Measurements from ENCODE around the gene CNTN3. TPM values are rescaled to one million over a fixed set of nuclear protein-coding genes. Genes with fewer than 3 reads are reported as not detected.

The CNTN3 gene
- total RNA-seq, 4 donors from 2014 or later = 0.38 TPM; not detected in 3

GRCh38 chr3:74639681-74640080 is 25.2 kb upstream of the CNTN3 start:
- Histone ChIP-seq H3K27me3 (no peaks in the 10 kb centered on the region), H3K4me3 (no peak overlapping the region), H3K4me1 (no peaks in the 10 kb centered on the region), H3K27ac (no peak overlapping the region), H3K9me3 (no peaks in the 10 kb centered on the region), H3K36me3 (no peaks in the 10 kb centered on the region)
- TF ChIP-seq POLR2A (IDR thresholded peaks at IDR 0.05) = no peak
- TF ChIP-seq, protein P1, sequence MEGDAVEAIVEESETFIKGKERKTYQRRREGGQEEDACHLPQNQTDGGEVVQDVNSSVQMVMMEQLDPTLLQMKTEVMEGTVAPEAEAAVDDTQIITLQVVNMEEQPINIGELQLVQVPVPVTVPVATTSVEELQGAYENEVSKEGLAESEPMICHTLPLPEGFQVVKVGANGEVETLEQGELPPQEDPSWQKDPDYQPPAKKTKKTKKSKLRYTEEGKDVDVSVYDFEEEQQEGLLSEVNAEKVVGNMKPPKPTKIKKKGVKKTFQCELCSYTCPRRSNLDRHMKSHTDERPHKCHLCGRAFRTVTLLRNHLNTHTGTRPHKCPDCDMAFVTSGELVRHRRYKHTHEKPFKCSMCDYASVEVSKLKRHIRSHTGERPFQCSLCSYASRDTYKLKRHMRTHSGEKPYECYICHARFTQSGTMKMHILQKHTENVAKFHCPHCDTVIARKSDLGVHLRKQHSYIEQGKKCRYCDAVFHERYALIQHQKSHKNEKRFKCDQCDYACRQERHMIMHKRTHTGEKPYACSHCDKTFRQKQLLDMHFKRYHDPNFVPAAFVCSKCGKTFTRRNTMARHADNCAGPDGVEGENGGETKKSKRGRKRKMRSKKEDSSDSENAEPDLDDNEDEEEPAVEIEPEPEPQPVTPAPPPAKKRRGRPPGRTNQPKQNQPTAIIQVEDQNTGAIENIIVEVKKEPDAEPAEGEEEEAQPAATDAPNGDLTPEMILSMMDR (IDR thresholded peaks at IDR 0.05) = no peak
- intact Hi-C loops (cut with DNase I) = no loop called here
- 60 to 65% methylated on average over 3 of the region's 3 CpGs for WGBS, 2 donors
- DNase-seq = no peak

DNA sequence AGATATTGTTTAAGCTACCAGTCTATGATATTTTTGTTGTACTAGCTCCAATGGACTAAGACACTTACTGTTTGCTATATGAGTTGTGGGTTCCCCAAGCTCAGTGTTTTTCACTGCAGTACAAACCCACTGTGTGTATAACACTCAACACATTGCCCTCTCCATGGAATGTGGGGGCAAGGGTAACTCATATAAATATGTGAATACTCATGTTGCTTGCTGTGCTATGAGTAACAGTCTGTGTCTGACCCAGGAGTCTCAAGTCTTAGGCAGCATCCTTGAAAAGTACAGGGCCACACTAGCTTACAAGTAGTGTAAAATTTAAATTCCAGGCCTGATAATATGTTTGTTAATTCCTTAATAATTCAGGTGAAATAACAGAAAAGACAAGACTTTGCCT is 22.5 kb upstream of the CNTN3 start:
- no peak for DNase-seq
- intact Hi-C loops (cut with DNase I) = no loop called here
- H3K36me3 ChIP-seq = no peaks in the 10 kb centered on the region
- H3K4me1 ChIP-seq = no peaks in the 10 kb centered on the region
- H3K27me3 ChIP-seq = no peaks in the 10 kb centered on the region
- TF ChIP-seq, protein P1 (IDR thresholded peaks at IDR 0.05) = no peak
- no peak for TF ChIP-seq POLR2A (IDR thresholded peaks at IDR 0.05)
- no peak overlapping the region for H3K27ac ChIP-seq
- no peak overlapping the region for H3K4me3 ChIP-seq
- no peaks in the 10 kb centered on the region for H3K9me3 ChIP-seq

GRCh38 chr3:74633021-74633420 is 18.6 kb upstream of the CNTN3 start:
- no peaks in the 10 kb centered on the region for H3K9me3 ChIP-seq
- H3K4me3 ChIP-seq = no peak overlapping the region
- TF ChIP-seq, protein P1 (IDR thresholded peaks at IDR 0.05) = no peak
- TF ChIP-seq POLR2A (IDR thresholded peaks at IDR 0.05) = no peak
- WGBS, 2 donors = 47 to 64% methylated on average over 1 of the region's 1 CpG
- intact Hi-C loops (cut with DNase I) = no loop called here
- no peaks in the 10 kb centered on the region for H3K4me1 ChIP-seq
- no peaks in the 10 kb centered on the region for H3K27me3 ChIP-seq
- no peak overlapping the region for H3K27ac ChIP-seq
- no peaks in the 10 kb centered on the region for H3K36me3 ChIP-seq
- no peak for DNase-seq

GRCh38 chr3:74631351-74632140 is 17.1 kb upstream of the CNTN3 start:
- Histone ChIP-seq H3K36me3 (no peaks in the 10 kb centered on the region), H3K27ac (no peak overlapping the region), H3K27me3 (no peaks in the 10 kb centered on the region), H3K4me1 (no peaks in the 10 kb centered on the region), H3K9me3 (no peaks in the 10 kb centered on the region), H3K4me3 (no peak overlapping the region)
- intact Hi-C loops (cut with DNase I) = no loop called here
- TF ChIP-seq POLR2A (IDR thresholded peaks at IDR 0.05) = no peak
- TF ChIP-seq, protein P1 (IDR thresholded peaks at IDR 0.05) = no peak
- WGBS, 2 donors = 68 to 74% methylated on average over 3 of the region's 3 CpGs
- no peak for DNase-seq

- no peaks in the 10 kb centered on the region for H3K4me1 ChIP-seq
- H3K36me3 ChIP-seq = no peaks in the 10 kb centered on the region
- DNase-seq = no peak
- H3K4me3 ChIP-seq = no peak overlapping the region
- TF ChIP-seq, protein P1 (IDR thresholded peaks at IDR 0.05) = no peak
- H3K27ac ChIP-seq = no peak overlapping the region
- 36 to 39% methylated on average over 4 of the region's 4 CpGs for WGBS, 2 donors
- no peaks in the 10 kb centered on the region for H3K9me3 ChIP-seq
- H3K27me3 ChIP-seq = no peaks in the 10 kb centered on the region
- intact Hi-C loops (cut with DNase I) = no loop called here
Observed at GRCh38 chr3:74630602-74631001, 16.1 kb upstream of the CNTN3 start.

Data from esophagus squamous epithelium (tissue), 5 donors.